Esophagus mucosa (tissue), 1 donor: Measurements from ENCODE around the gene SF1. TPM values are rescaled to one million over a fixed set of nuclear protein-coding genes. Genes with fewer than 3 reads are reported as not detected.
A peak's percentile ranks its signal among the peaks of the same experiment; 100 is the strongest.

ENCODE experiments used
- ATAC-seq: fragments of 200-7000 bp; cut with Tn5 transposase; one replicate; pipeline ENCODE4 v1.9.1; 2020
- total RNA-seq: library from RNA; stranded (reverse); gene quantifications from one replicate; pipeline ENCODE4 v1.2.4, GENCODE V29; 2023
- donor health status: DM: yes; HTN: yes; CAD: no.

Gene SF1
- total RNA-seq, 1 donor from 2014 or later: 129 TPM

DNA sequence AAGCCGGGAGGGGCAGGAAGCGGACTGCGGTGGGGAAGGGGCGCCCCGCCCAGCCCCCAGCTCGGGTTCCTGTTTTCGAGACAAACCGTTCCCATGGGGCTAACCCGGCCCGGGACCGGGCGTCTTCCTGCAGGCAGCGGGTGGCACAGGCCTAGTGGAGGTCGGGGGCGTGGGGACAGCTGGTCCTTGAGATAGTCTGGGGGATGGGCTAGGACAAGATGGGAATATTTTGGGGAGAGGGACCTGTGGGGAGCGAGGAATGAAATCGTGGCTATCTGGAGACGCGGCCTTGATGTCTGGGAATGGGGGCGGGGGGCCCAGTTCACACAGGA is 33.2 kb downstream of the SF1 start:
- ATAC-seq: peak; percentile 31

DNA sequence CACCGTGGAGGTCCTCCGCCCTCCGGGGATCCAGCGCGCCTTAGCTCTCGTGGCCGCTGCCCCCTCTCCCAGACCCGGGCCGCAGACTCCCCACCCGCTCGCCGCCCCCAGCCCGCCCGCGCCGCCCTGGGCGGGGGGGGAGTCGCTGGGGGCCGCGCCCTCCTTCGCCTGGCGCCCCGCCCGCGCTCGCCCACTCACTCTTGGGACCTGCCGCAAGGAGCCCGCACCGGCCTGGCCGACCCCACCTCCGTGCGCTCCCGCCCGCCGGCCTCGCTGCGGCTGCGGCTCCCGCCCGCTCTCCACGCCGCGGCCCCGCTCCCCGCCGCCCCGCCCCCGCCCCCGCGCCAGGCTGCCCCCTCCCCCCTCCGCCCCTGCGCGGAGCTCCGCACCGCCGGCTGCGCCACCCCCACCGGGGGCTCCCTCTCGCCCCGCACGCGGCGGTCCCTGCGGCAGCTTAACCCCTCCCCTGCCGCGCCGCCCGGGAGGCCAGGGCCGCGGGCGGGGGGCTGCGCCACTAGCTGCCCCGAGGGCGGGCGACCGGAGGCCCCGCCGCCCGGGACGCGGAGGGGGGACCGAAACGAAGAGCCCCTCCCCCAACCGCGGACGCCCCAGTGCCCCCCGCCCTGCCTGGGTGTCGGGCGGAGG is 33.7 kb downstream of the SF1 start:
- ATAC-seq: no peak

DNA sequence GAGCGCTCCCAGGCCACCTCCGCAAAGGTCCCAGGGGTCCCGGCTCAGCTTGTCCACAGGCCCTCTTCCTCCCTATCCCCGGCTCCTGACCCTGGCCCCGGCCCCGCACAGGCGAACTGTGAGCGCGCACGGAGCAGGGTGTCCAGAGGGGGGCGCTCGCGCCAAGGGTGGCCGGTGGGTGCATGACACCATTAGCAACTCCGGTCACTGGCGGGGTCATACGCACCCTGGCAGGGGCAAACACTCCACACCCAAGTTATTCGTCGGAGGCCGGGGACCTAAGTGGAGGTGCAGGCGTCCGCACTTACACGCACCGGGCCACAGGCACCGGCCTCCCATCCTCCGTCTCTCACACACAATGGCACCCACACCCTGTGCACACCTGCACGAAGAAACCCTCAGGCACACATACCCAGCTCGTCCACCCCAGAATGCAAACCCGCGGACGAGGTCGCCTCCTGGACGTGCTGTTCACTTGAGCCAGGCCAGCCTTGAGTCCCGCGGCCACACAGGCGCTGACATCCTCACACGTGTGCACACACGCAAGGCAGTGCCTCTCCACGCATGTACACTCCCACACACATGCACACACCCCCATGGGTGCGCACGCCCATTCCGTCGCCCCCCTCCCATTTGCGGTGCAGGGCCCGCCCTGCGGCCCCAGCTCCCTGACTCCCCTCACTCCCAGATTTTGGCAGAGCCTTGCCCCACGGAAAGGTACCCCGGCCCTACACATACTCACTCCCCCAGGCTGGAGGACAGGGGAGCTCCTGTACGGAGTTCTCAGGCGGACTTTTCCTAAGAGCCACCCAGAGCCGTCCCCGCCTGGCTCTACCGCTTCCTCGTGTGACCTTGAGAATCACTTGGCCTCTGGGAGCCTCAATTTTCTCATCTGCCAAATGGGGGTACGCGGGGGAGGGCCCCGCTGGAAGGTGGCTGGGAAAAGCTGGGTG is 34.5 kb downstream of the SF1 start, which contains the start of gene RASGRP2:
Gene RASGRP2 (minus strand): TSS at position 552 of the 953 bp plus-strand sequence. CDS start 1,276 bp downstream, outside the sequence.
- ATAC-seq: peak; percentile 45

DNA sequence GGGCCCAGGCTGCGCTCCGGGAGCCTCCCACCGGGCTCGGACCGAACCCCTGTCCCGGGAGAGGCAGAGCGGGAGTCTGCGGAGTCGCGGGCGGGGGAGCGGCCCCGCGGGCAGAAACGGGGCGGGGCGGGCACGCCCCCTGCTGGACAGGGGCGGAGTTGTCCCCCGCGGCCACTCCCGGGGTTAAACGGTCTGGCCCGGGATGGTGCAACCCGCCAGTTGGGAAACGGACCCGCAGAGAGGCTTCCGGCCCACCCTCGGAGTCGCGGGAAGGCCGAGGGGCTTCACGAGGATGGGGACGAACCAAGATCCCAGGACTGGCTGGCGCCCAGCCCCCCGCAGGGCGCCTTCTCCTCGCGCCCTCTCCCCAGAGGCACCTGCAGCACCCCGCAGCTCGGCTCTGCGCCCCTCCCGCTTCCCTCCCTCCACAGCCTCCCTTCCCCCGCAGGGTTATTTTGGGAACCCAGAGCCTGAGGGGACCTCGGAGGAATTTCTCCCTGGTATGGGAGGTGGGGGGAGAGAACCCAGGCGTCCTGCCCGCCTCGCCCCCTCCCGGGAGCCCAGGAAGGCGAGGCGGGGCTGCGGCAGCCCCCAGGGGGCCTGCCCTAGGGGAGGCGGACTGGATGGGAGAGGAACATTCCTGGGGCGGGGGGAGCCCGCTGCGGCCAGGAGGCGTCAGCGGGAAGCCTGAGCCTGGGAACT is 35.3 kb downstream of the SF1 start:
- peak; percentile 53 for ATAC-seq

DNA sequence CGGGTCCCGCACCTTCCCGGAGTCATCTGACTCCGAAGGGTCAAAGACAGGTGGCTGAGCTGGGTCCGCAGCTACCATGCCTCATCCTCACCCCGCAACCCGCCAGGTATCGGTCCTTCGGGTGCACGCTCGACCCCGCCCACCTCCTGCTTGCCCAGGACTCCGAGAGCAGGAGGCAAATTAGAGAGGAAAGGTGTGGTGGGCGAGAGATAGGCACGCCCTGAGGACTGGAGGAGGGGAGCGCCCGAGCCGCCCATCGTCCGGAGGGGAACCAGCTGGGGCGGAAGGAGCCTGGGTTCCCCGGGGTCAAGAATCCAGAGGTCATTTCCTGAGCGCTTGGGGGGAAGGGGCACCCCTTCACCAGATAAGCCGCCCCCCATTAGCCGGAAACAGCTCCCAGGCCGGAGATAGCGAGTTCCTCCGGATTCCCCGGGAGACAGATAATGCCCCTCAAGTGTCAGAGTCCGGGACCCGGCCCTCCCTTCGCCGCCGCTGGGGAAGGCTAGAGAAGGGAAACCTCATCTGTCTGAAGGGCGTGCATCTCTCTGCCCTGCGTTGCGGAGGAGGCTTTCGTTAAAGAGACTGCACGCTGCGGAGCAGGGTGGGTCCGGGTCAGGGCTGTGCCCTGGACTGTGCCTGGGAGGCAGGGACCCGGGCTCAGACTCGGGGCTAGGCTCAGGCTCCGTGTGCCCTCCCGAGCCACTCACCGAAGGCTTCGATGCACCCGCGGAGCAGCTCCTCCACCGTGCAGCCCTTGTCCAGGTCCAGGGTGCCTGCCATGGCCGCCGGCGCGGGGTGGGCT is 36.1 kb downstream of the SF1 start:
- ATAC-seq: peak; percentile 5

DNA sequence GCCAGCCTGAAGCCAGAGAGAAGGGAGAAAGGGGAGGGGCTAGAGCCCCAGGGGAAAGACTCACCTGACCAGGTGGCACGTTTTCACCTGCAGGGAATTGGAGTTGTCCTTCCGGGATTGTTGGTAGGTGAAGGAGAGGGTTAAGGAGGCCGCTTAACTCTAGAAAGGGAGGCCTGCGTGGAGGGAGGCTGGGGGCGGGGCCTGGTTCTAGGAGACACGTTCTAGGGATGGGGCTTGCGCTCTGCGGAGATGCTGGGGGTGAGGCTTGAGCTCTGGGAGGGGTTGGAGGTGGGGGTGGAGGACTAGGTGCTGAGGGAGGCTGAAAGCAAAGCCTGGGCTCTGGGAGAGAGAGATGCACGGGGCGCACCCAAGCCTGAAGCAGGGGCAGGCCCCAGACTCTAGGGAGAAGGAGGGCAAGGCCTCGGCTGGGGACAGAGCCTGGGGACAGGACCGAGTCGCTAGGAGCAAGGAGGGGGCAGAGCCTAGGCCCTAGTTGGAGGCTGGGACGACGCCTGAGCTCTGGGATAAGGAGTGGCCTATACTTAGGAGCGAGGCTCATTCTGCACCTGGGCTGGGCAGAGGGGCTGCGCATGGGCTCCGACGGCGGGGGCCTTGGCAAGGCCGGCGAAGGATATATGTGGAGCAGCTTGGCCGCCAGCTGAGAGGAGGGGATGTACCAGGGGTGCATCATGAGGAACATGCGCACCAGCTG is 36.8 kb downstream of the SF1 start:
- ATAC-seq: no peak

DNA sequence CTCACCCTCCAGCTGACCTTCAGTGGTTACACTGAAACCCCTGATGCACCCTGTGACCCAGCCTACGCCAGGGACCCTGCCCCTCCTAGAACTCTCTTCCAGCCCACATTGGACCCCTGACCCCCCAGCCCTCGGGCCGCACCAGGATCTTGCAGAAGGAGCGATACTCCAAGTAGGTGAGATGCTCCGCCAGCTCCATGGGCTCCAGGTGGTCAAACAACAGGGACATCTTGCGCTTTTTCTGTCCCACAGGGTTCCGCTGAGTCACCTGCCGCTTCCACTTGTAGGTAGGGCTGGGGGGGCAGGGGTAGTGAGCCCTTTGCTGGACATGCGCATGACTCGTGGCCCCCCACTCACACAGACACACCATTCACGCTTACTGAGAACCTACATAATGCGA is 38.5 kb downstream of the SF1 start:
- ATAC-seq: no peak

DNA sequence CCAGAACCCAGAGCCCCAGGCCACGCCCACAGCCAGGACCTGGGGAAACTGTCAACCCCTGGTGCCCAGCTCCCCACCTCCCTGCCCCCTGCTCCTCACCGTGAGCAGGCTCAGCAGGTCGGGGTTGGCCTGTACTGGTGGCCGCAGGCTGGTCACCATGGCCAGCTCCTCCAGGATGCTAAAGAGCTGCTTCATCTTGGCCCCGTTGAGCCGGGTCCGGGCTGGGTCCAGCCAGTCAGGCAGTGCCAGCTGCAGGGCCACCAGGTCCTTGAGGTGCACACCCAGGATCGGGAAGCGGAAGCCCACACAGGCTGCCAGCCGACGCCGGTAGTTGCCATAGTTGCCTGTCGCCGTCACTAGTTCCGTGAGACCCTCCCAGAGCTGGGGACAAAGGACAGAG is 41.7 kb downstream of the SF1 start:
- peak; percentile 3 for ATAC-seq

DNA sequence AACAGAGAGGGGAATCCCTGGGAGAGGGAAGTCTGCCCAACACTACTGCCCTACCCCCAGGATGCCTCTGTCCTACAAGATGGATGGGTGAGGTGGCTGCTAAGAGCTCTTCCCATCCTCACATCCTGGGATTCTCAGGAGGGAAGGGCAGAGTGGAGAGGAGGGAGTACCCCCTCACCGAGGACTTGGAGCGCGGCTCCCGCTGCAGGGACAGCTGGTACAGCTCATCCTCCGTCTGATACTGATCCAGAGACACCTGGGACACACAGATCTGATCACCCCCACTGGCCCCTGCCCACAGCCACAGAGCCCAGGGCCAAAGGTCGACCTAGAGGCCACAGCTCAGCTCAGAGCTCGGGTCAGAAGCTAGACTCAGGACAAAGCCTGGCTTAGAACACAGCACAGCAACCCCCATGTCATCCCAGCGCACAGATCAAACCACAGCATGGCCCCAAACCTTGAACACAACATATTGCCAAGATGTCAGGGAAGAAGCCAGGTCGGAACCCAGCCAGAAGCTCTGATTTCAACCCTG is 42.5 kb downstream of the SF1 start:
- ATAC-seq: no peak

DNA sequence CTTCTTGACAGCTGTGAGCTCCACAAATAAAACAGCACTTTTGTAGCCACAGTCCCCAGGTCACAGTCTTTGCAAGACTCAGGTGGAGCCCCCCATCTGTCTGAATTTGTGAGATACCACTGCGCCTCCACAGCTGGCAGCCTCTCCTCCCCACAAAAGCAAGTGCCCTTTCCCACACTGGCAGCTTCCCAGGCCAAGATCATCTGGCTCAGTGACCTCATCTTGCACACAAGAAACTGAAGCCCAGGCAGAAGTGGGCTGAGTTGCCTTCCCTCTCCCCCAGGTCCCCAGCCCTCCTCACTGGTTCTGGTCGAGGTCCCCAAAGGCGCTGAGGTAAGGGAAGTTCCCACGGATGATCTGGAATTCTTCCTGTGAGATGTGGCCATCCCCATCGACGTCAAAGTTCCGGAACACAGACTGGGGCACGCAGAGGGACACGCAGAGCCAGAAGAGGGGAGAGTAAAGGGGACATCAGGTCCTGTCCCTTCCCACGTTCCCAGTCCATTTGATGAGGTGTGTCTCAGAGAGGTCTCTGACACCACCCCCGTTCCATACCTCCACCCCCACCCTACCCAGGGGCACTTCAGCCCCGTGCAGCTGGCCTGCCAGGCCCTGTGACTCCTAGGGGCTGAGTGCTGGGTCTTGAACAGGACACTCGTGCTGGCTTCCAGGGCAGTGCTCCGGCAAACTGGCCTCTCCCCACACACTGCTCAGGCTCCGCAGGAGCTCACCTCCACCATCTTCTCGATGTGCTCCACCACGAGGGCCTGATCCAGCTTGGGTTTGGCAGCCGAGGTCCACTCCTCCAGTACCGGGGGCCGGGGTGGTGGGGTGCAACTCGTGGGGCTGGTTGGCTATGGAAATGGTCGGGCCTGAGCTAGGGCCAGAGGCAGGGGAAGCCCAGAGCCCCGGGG is 43.3 kb downstream of the SF1 start:
- peak; percentile 6 for ATAC-seq

DNA sequence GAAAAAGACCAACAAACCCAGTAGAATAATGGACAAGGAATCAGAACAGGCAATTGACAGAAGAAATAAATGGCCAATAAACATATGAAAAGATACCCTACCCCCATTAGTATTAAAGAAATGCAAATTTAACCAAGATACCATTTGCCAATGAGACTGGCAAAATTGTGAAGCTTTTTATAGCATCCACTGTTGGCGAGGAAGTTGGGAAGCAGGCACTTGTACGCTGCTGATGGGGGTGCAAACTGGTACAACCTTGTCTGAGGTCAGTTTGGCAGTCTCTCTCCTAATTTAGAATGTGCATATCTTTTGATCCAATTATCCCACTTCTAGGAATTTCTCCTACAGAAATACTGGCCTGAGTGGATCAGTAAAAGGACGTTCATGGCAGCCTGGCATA is 46.7 kb downstream of the SF1 start:
- no peak for ATAC-seq

DNA sequence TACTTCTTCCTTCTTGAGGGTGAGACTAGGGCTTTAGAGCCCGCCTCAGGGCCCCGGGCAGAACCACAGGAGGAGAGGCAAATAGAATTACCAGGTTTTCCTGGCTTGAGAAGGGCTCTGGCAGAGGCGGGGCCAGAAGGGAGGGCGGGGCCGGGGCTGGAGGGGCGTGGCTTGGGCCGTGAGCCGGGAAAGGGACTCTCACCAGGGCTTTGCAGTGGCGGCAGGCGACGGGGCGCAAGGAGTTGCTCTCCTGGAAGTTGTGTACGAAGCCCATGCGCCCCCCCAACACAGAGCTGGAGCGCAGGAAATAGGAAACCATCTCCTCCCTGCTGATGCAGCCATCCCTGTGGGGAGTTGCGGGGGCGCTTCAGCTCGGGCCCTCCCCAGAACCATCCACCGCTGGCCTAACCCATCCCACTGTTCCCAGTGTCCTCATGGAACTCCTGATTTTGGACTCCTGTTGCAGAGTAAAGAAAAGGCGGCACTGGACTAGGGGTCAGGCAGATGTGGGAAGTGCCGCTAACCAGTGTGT is 48.4 kb downstream of the SF1 start:
- peak; percentile 25 for ATAC-seq

DNA sequence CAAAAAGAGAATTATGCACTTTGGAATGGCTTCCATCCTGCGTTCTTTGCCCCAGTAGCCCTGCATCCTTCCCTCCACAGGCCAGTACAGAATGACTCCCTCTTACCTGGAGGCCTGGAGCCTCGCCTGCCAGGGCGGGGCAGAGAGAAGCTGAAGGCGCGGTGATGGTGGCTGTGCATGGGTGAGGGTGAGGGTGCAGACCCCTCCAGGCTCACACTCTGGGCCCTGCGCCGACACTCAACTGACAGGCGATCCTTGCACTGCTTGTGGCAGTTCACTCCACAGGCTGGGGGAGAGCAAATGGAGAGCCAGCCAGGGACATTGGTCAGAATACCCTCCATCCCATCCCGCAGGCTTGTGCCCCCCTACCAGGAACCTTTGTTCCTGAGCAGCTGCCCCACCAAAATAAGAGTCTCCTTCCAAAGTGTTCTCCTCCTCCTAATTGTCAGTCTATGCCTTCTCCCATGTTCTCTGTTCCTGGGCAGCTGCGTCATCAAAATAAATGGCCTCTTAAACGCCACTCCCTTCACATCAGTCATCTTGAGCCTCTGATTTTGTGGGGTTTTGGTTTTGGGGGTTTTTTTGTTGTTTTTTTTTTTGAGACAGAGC is 49.5 kb downstream of the SF1 start:
- no peak for ATAC-seq

DNA sequence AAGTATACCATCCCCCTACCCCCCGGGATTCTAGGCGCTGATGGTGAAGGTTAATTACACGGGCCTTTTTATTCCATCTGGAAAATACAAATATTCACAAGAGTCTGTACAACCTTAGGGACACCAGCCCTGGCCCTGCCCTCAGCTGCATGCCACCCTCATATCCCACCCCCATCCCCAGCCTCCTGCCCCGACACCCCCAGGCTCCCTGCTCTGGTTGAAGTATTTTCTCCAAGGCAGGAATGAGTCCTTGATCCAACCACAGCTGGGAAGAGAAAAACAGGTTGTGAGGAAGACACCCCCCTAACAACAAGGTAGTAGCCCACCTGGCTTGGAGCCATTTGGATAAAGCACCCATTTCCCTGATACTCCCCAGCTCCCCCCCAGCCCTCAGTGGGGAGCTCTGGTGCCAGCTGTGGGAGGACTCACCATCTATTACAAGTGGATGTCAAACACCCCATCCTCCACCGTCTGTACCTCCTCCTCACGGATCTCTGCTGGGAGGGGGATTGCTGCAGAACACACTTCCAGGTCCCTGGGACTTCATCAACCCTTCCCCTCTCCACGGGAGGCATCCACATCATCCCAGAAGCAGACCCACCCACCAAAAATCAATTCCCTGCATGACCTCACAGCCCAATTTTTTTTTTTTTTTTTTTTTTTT is 51.3 kb downstream of the SF1 start:
- no peak for ATAC-seq

DNA sequence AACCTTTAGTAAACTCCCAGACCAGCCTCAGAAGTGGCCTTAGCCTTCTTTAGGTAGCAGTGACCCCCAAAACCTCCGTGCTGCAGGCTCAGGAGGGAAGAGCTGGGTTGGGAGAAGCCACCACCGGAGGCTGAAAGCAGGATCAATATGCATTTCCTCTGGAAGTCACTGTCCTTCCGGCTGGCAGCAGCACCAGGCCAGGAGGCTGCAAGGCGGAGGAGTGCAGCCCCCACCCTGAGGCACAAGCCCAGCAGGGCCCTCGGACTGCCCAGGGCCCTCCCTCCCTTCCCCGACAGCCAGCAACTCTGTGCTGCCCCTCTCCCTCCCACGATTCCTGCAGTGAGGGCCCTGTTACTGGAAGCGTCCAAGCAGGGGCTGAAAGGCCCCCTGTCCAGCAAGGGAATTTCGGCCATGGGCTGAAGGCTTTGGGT is 52.1 kb downstream of the SF1 start:
- ATAC-seq: no peak

DNA sequence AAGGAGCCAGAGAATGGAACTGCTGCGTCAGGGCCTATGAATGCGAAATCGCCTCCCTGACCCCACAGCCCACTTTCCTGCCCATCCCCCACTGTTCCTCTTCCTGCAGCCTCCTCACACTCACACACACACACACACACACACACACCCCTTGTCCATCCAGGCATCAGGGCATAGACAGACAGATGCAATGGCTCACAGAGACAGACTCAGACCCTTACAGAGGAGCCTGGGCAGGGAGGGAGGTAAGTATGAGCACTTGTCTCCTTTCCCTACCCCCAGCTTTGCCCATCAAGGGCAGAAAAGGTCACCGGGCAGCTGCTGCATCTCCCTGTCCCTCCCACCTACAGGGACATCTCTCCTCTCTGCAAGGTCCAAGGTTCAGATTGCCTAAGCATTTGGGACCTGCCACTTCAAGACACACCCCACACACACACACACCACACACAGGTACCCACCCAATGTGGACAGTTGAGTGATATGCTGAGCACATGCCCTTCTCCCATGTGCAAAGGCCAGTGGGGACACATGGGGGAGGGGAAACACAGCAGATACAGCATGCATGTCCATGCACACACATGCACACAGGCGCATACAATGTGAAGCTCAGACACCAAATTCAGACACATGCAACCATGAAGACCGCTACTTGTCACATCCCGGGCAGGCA is 53.3 kb downstream of the SF1 start:
- ATAC-seq: no peak

DNA sequence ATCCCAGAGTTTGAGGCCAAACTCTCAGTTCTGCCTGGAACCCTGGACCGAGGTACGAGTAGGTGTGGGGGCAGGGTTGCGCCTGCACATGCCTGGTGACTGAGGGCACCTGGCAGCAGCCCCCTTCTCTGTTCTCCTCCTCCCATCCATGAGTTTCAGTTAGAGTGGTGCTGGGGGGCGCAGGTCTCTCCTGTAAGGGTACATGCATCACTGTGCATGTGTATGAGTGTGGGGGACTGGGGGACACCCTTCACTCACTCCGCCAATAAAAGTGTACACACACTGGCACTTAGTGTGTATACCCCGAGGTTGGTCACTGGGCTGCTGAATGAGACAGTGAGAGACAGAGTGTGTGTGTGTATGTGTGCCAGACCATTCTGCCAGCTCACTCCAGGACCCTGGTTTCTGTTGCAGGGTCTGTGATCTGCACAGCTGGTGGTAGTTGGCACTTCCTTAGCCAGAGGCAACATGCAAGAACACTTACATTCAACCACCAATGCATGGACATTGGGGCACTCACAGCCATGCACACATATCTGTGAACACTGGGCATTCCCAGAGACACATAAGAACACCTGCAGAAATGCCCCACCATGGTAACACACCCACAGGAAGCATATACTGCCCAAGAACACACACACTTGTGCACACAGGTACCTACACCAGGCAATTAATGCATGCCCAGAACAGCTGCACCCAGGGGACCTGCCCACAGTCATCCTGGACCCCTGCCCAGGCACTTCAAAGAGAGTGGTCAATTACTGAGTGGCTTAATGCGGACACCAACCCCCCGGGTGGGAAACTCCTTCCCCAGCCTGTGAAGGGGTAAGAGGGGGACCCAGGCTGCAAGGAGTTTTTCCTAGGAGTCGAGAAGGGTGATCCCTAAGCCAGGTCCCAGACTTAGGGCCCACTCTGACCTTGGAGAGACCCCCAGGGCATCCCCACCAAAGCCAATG is 54.2 kb downstream of the SF1 start:
- no peak for ATAC-seq
